ENCODE data around the gene RPRML. TPM values are rescaled to one million over a fixed set of nuclear protein-coding genes. Genes with fewer than 3 reads are reported as not detected.
"Not testable (repeated sequence)": the region's sequence is repeated elsewhere in the genome, so short reads cannot be mapped to it uniquely, and the experiment has no call there.

Gene RPRML
- not detected for total RNA-seq
- long read RNA-seq = 0 reads

- peak in 1 of 2 donors; percentile 34 for DNase-seq
- intact Hi-C loops (cut with DNase I, micrococcal nuclease) = no loop called here
- ATAC-seq = peak; percentile 64
Measured at GRCh38 chr17:46979147-46979863, at the start of gene RPRML. Gene RPRML, minus strand, starts transcription at chr17:46979253. Its CDS starts 246 bp downstream, at chr17:46979007.

DNA sequence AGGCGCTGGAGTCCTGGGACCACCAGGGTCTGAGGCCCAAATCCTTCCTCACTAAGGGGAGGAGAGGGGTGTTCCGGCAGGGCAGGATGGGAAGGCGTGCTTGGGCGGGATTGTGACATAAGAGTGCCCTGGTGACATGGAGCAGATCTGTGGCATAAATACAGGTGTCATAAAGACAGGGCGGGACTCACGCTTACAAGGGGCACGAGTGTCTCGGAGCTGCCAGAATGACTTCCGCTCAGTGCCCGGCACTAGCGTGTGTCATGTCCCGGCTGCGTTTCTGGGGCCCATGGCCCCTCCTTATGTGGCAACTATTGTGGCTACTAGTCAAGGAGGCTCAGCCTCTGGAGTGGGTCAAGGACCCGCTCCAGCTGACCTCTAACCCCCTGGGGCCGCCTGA, 37.9 kb upstream of the RPRML start:
- DNase-seq (peak; percentile 35 to 40), ATAC-seq (peak; percentile 94)
- intact Hi-C loops (cut with DNase I, micrococcal nuclease) = not testable (repeated sequence)

DNA sequence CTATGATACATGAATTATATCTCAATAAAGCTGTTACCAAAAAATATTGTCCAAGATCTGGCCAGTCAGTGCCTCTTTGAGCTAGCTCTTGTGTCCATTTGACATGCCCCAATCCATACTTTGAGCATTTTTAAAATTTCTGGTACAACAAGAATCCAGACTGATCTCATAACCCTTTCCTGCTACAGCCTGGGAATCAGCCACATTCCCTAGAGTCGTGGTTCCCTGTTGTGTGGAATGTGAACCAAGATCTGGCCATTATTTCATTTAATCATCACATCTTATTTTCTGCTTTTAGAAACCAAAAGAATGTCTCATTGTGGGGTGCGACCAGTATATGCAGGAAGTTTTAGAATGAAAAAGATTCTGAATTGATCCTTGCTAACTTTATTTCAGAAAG, 34.3 kb upstream of the RPRML start:
- ATAC-seq (no peak), DNase-seq (no peak)
- intact Hi-C loops (cut with DNase I, micrococcal nuclease) = no loop called here

DNA sequence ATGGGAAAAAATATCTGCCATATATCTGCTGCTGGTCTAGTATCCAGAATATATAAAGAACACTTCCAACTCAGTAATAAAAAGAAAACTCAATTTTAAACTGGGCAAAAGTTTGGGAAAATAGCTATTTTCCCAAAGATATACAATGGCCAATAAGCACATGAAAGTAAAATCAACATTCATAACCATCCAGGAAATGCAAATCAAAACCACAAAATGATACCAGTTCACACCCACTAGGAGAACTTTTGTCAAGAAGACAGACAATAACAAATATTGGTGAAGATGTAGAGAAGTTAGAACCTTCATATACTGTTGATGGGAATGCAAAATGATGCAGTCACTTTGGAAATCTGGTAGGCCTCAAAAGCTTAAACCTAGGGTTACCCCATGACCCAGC, 33.4 kb upstream of the RPRML start:
- intact Hi-C loops (cut with DNase I, micrococcal nuclease) = no loop called here
- ATAC-seq (no peak), DNase-seq (no peak)

DNA sequence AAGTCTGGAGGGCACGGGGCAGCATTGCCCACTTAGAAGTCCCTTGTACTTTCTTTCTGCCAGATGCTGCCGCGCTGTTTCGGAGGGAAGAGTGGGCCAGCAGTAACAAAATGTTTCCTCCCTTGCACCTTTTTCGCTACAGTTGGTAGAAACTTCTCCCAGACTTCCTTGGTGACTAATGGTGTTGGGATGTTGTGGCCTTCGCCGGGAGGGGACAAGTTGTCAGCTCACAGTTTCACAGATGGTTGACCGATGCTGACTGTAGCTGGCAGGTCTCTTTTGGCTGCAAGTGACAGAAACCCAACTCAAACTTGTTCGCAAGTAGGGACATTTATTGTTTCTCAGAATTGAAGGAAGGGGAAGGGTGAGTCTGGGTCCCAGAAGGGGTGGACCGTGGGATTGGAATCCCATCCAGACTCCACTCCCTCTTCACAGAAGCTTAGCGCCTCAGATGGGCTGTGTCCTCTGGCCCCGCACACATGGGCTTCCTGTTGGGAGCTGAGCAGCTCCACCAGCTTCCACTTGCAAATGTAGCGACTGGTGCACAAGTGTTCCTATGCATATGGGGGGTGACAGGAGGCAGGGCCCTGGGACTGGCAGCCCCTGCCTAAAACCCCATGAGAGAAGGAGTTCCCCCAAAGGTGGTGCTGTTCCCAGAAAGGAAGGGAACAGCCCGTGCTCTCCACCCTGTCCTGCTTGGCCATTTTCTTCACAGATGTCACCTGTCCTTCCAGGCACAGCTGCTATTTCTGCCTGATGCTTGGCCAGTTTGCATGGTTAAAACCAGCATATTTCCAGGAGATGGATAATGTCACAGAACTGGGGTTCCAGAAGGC, 30.9 kb upstream of the RPRML start:
- DNase-seq (no peak), ATAC-seq (no peak)
- intact Hi-C loops (cut with DNase I, micrococcal nuclease) = no loop called here

- DNase-seq = no peak
- intact Hi-C loops (cut with DNase I, micrococcal nuclease) = no loop called here
- no peak for ATAC-seq
Measured at GRCh38 chr17:47004906-47005305, 25.9 kb upstream of the RPRML start.

- DNase-seq; intact Hi-C loops (cut with DNase I, micrococcal nuclease); ATAC-seq: not testable (repeated sequence)
Measured at GRCh38 chr17:47003864-47004263, 24.8 kb upstream of the RPRML start.

DNA sequence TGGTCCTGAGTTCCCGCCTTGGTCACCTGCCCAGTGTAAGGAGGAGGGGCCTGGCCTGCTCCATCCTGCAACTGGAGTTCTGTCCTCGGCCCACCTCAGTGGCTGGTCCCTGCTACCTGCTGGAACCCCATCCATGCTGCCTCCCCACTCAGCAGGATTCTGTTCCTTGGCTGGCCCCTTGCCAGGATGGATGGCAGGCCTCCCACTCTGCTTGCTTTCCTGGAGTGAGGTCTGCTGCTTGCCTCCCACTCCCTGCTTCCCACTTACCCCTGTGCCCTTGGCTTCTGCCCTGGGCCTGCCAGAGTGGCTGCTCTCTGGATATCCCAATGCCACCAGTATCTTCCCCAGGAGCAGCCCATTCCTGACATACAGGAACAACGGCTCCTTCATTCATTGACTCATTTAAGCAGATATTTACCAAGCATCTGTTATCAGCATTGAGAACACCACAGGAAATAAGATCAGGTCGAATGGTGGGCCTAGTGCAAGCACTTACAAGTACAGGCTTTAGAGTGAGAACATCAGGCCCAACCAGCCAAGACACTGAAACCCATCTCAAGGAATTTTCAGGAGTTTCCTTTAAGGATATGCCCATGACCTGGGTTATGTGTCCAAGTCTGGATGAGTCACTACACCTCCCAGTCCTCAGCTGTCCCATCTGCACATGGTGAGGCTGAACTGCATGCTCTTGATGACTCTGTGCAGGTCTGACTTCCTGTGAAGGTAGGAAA, 17.0 kb upstream of the RPRML start:
- DNase-seq = no peak
- ATAC-seq = no peak
- intact Hi-C loops (cut with DNase I, micrococcal nuclease) = no loop called here

DNA sequence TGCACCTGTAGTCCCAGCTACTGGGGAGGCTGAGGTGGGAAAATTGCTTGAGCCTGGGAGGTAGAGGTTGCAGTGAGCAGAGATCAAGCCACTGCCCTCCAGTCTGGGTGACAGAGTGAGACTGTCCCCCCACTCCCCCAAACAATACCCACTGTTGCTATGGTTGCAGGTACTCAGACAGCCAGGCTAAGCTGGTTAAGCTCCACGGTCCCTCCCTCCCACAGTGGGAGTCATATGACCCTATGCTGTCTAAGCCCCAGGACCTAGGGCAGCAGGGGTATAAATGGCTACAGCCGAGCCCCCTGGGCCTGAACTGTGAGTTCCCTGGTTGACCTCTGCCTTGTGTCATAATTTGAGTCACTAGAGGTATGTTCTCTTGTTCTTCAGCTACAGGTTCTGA, 15.9 kb upstream of the RPRML start:
- DNase-seq (no peak), ATAC-seq (no peak)
- intact Hi-C loops (cut with DNase I, micrococcal nuclease) = no loop called here

DNA sequence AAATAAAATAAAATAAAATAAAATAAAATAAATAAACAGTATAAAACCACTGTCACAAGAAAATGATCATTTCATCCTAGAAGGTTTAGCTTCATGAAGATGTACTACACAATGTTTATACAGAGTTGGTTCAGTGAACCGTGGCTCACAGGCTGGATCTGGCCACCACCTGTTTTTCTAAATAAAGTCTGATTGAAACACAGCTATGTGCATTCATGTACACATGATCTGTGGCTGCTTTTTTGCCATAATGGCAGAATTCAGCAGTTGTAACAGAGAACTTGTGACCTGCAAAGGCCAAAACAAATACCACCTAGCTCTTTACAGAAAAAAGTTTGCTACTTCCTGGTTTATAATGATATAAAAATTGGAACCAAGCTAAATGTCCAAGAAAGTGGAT, 12.6 kb upstream of the RPRML start:
- intact Hi-C loops (cut with DNase I, micrococcal nuclease) = no loop called here
- DNase-seq = no peak
- ATAC-seq = no peak

GRCh38 chr17:46989637-46990431, 10.8 kb upstream of the RPRML start:
- DNase-seq (no peak), ATAC-seq (no peak)
- intact Hi-C loops (cut with DNase I, micrococcal nuclease) = loop anchor here in 1 of 2 donors (10.0 kb wide), 1 partner anchor 145 kb away; no protein-coding TSS in a partner anchor

DNA sequence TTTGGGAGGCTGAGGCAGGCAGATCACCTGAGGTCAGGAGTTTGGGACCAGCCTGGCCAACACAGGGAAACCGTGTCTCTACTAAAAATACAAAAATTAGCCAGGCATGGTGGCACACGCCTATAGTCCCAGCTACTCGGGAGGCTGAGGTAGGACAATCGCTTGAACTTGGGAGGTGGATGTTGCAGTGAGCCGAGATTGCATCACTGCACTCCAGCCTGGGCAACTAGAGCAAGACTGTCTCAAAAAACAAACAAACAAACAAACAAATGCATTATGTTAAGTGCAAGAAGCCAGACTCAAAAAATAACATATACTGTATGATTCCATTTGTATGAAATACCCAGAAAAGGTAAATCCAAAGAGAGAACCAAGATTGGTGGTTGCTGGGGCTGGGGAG, 8.9 kb upstream of the RPRML start:
- not testable (repeated sequence) for DNase-seq, ATAC-seq
- intact Hi-C loops (cut with DNase I, micrococcal nuclease) = loop anchor here in 1 of 2 donors (10.0 kb wide), 1 partner anchor 143 kb away; no protein-coding TSS in a partner anchor

DNA sequence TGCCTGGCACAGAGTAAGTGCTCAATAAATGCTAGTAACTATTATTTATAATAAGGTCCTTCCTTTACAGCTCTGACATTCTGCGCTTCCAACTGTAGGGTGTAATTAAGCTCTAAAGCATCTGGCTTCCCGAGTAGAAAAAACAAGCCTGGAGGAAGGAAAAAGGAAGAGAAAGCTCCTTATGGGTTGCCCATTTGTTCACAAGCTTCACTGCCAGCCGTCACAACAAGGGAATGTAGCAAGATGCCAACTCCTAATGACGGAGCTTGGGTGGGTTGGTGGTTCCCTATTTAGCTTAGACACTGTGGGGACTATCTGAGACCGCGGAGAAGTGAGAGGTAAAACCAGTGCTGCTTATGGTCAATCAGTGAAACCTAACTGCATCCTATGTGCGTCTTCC, 7.3 kb upstream of the RPRML start:
- no peak for DNase-seq
- intact Hi-C loops (cut with DNase I, micrococcal nuclease) = loop anchor here in 1 of 2 donors (10.0 kb wide), 1 partner anchor 142 kb away; no protein-coding TSS in a partner anchor
- ATAC-seq = no peak

DNA sequence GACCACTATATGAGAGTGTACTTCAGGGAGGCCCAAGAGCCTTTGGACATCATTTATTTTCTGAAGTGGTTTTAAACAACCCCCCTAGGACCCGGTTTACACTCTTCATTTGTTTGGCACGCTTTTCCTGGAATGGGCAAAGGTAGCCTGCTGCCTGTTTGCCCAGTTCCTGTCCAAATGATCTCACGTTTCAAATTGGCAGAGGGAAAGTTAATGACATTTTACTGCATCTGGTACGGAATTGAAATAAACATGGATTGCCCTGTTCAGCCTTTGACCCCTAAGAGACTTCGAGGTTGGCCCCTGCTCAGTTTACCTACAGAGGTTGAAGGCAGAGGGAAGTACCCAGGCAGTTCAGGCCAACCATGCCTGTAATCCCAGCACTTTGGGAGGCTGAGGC, 5.8 kb upstream of the RPRML start:
- DNase-seq = peak; percentile 61 to 65
- ATAC-seq = peak; percentile 93
- intact Hi-C loops (cut with DNase I, micrococcal nuclease) = loop anchor here in 1 of 2 donors (10.0 kb wide), 1 partner anchor 140 kb away; no protein-coding TSS in a partner anchor

DNA sequence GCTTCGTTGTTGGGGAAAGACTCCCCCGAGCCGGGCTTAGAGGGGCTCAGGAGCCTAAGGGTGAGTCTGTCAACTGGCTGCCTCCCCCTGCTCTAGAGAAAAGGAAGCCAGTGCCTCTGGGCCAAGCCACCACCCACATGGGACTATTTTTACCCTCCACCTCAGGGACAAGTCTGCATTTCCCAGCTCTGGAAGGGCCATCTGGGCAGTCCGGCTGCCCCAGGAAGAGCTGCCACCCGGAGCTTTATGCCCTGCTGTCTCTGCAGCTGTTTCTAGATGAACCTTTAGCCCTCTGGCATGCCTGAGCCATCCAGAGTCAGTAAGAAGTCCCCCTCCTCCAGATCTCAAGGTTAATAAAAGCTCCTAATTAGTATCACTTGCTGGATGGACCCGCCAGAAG, 5.3 kb upstream of the RPRML start:
- intact Hi-C loops (cut with DNase I, micrococcal nuclease) = loop anchor here in 1 of 2 donors (10.0 kb wide), 1 partner anchor 140 kb away; no protein-coding TSS in a partner anchor
- DNase-seq = peak in 1 of 2 donors; percentile 24
- ATAC-seq = peak; percentile 67

DNA sequence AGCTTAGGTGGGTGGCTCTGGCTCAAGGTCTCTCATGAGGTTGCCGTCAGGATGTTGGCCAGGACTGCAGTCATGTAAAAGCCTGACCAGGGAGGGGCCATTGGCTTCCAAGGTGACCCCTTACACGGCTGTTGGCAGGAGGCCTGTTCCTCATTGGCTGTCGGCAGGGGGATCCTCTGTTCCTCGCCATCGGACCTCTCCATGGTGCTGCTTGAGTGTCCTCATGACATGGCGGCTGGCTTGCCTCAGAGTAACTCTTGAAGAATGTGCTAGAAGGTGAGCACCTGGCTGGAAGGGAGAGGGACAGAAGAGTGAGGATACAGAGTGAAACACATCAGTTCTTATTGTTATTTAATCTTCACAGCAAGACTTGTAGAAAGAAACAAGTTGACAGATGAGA, 4.7 kb upstream of the RPRML start:
- DNase-seq = no peak
- no peak for ATAC-seq
- intact Hi-C loops (cut with DNase I, micrococcal nuclease) = loop anchor here in 1 of 2 donors (10.0 kb wide), 1 partner anchor 139 kb away; no protein-coding TSS in a partner anchor

- intact Hi-C loops (cut with DNase I, micrococcal nuclease) = loop anchor here in 1 of 2 donors (10.0 kb wide), 1 partner anchor 138 kb away; no protein-coding TSS in a partner anchor
- DNase-seq (no peak), ATAC-seq (no peak)
Measured at GRCh38 chr17:46982577-46982976, 3.5 kb upstream of the RPRML start.

DNA sequence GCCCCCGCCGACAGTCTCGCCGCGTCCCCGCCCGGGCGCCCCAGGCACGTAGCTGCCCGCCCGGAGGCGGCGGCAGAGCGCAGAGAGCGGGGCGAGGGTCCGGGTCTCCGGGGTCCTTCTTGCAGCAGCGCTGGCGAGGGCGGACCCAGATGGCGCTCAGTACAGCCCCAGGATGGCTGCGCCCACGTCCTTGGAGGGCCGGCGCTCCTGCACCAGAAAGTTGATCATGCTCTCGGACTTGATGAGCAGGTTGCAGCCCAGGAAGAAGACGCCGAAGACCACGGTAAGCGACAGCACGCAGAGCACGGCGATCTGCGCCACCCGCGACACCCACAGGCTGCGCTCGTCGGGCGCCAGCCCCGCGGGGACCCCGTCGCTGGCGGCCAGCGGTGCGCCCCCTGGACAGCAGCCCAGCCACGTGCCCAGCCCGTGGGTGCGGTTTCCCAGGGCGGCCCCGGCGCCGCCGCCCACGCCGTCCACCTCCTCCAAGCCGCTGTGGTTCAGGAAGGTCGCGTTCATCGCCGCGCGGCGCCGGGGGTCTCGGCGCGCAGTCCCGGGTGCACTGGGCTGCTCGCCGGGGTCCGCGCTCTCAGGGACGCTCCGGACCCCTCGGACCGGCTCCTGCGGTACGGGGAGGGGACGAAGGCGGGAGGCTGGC, 435 bp downstream of the RPRML start:
- no peak for DNase-seq
- peak; percentile 58 for ATAC-seq
- intact Hi-C loops (cut with DNase I, micrococcal nuclease) = no loop called here
